ENCODE data around the gene SPSB4.

DNA sequence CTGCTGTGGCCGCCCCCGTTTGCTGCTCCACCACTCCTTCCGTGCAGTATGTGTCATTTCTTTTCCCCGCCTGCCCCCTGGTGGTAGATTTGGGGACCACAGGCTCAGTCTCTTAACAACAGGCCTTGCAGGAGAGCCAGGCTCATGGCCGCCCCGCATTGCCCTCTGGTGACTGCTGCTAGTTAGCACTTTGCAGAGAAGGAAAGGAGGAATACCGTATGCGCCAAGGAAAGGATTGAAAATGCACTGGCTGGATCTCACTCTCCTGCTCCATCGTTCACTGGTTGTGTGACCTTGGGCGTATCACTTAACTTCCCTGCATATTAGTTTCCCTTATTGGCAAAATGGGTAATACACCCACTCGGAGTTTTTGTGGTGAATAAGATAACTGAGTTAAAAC lies 141.2 kb downstream of the SPSB4 start:
- TF ChIP-seq, protein P1, sequence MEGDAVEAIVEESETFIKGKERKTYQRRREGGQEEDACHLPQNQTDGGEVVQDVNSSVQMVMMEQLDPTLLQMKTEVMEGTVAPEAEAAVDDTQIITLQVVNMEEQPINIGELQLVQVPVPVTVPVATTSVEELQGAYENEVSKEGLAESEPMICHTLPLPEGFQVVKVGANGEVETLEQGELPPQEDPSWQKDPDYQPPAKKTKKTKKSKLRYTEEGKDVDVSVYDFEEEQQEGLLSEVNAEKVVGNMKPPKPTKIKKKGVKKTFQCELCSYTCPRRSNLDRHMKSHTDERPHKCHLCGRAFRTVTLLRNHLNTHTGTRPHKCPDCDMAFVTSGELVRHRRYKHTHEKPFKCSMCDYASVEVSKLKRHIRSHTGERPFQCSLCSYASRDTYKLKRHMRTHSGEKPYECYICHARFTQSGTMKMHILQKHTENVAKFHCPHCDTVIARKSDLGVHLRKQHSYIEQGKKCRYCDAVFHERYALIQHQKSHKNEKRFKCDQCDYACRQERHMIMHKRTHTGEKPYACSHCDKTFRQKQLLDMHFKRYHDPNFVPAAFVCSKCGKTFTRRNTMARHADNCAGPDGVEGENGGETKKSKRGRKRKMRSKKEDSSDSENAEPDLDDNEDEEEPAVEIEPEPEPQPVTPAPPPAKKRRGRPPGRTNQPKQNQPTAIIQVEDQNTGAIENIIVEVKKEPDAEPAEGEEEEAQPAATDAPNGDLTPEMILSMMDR (IDR thresholded peaks at IDR 0.05; ENCODE audit: insufficient read depth, low read length, poor library complexity, severe bottlenecking): peak; percentile 98
- TF ChIP-seq EZH2phosphoT487 (conservative IDR thresholded peaks at IDR 0.05; ENCODE audit: low read length): no peak
